GM19438 (cell line): Measurements from ENCODE around the gene TMEM132A.

Source experiments
- ATAC-seq: cut with Tn5 transposase; IDR thresholded peaks from one replicate; pipeline ENCODE4 v1.9.1; 2021; ENCODE audit warnings: low read depth; ENCODE audit not compliant: unreplicated experiment

Gene TMEM132A

GRCh38 chr11:60924110-60924905, at the start of gene TMEM132A:
TMEM132A (plus strand) TSS chr11:60924460; CDS start chr11:60924634, 174 bp downstream.
- peak; percentile 52 for ATAC-seq

GRCh38 chr11:60875366-60876167, 48.7 kb upstream of the TMEM132A start:
- ATAC-seq = no peak

GRCh38 chr11:60876168-60876485, 48.1 kb upstream of the TMEM132A start:
- ATAC-seq = no peak

GRCh38 chr11:60878245-60879101, 45.8 kb upstream of the TMEM132A start:
- no peak for ATAC-seq

GRCh38 chr11:60879104-60879503, 45.2 kb upstream of the TMEM132A start:
- ATAC-seq = no peak

- no peak for ATAC-seq
Measured at GRCh38 chr11:60879971-60880588, 44.2 kb upstream of the TMEM132A start.

GRCh38 chr11:60880643-60881282, 43.5 kb upstream of the TMEM132A start:
- ATAC-seq = no peak

- ATAC-seq = peak; percentile 86
Measured at GRCh38 chr11:60887556-60887955, 36.7 kb upstream of the TMEM132A start.

- no peak for ATAC-seq
Measured at GRCh38 chr11:60889869-60890311, 34.4 kb upstream of the TMEM132A start.

GRCh38 chr11:60890696-60891095, 33.6 kb upstream of the TMEM132A start:
- ATAC-seq = no peak

- no peak for ATAC-seq
Measured at GRCh38 chr11:60891103-60891741, 33.0 kb upstream of the TMEM132A start.

GRCh38 chr11:60895687-60896086, 28.6 kb upstream of the TMEM132A start:
- no peak for ATAC-seq

- no peak for ATAC-seq
Measured at GRCh38 chr11:60897496-60897895, 26.8 kb upstream of the TMEM132A start.

GRCh38 chr11:60899046-60899936, 25.0 kb upstream of the TMEM132A start:
- no peak for ATAC-seq

GRCh38 chr11:60899977-60900376, 24.3 kb upstream of the TMEM132A start:
- no peak for ATAC-seq

GRCh38 chr11:60900673-60901404, 23.4 kb upstream of the TMEM132A start:
- no peak for ATAC-seq

- ATAC-seq = no peak
Measured at GRCh38 chr11:60902625-60903024, 21.6 kb upstream of the TMEM132A start.

- no peak for ATAC-seq
Measured at GRCh38 chr11:60905047-60905446, 19.2 kb upstream of the TMEM132A start.
